Suprapubic skin (tissue), 3 donors: ENCODE data around the gene SLC1A3.

Source experiments
- POLR2A ChIP-seq, 2 donors: fragments of 450-650 bp; IDR thresholded peaks; one replicate each; pipeline ENCODE4 v1.6.1; 2017; ENCODE audit warnings: antibody characterized with exemption in 2 of 2, mild to moderate bottlenecking in 2 of 2, moderate library complexity in 2 of 2
- TF ChIP-seq, protein P1 (sequence below), 2 donors: fragments of 200-600 bp in 1 of 2; fragments of 450-650 bp in 1 of 2; sonication (generic) in 1 of 2; IDR thresholded peaks; one replicate each; pipeline ENCODE4 v1.5.1; 2016 to 2019; ENCODE audit warnings: antibody characterized with exemption in 2 of 2, mild to moderate bottlenecking in 1 of 2, moderate library complexity in 1 of 2

DNA sequence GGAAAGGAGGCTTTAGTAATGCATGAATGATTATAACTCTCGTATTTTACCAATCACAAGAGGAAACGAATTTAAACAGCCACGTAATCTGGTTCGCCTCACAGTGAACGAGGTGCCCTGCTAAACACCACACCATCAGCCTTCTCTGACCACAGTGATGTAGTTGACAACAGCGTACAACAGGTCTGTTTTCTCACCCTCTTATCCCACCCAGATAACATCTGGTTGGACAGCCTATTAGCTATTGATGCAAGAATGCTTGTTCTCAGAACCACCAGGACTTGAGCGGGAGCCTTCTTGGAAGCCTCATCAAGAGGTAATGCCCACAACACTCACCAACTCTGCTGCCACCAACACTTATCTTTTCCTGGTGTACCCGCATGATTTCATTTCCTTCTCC, 23.3 kb downstream of the SLC1A3 start:
- TF ChIP-seq, protein P1, sequence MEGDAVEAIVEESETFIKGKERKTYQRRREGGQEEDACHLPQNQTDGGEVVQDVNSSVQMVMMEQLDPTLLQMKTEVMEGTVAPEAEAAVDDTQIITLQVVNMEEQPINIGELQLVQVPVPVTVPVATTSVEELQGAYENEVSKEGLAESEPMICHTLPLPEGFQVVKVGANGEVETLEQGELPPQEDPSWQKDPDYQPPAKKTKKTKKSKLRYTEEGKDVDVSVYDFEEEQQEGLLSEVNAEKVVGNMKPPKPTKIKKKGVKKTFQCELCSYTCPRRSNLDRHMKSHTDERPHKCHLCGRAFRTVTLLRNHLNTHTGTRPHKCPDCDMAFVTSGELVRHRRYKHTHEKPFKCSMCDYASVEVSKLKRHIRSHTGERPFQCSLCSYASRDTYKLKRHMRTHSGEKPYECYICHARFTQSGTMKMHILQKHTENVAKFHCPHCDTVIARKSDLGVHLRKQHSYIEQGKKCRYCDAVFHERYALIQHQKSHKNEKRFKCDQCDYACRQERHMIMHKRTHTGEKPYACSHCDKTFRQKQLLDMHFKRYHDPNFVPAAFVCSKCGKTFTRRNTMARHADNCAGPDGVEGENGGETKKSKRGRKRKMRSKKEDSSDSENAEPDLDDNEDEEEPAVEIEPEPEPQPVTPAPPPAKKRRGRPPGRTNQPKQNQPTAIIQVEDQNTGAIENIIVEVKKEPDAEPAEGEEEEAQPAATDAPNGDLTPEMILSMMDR (IDR thresholded peaks at IDR 0.05): no peak
- no peak for TF ChIP-seq POLR2A (IDR thresholded peaks at IDR 0.05)
